ENCODE measurements around the gene CD40LG. TPM values are rescaled to one million over a fixed set of nuclear protein-coding genes. Genes with fewer than 3 reads are reported as not detected.

Gene CD40LG
- total and polyA plus RNA-seq, 10 donors, result 1.3 to 8.7 (median 2.4) TPM

- H3K9me3 ChIP-seq, result no peaks in the 10 kb centered on the region
- 48 to 63% (median 59%) methylated on average over 5 to 6 of the region's 6 CpGs for WGBS, 5 donors
- TF ChIP-seq POLR2AphosphoS5 (IDR thresholded peaks at IDR 0.05) (no peak), POLR2A (IDR thresholded peaks at IDR 0.05) (no peak), CTCF (IDR thresholded peaks at IDR 0.05 in 8 of 11, conservative IDR thresholded peaks at IDR 0.05 in 3 of 11) (no peak)
- DNase-seq, result no peak
- H3K27ac ChIP-seq, result peak overlapping the region in 4 of 8 donors; percentile 1 to 67 (median 57)
- no peaks in the 10 kb centered on the region for H3K27me3 ChIP-seq (replicated peaks in 1 of 7)
- intact Hi-C loops (cut with DNase I; ENCODE audit: low total_unique reads), result no loop called here
- no peak overlapping the region for H3K4me3 ChIP-seq
- H3K4me1 ChIP-seq, result peaks cover 0 to 37% (median 7%) of the 10 kb centered on the region in 6 donors
- peaks cover 0 to 55% (median 8%) of the 10 kb centered on the region in 6 donors for H3K36me3 ChIP-seq
These were observed 41.5 kb downstream of the CD40LG start for GRCh38 chrX:136689436-136689835.

DNA sequence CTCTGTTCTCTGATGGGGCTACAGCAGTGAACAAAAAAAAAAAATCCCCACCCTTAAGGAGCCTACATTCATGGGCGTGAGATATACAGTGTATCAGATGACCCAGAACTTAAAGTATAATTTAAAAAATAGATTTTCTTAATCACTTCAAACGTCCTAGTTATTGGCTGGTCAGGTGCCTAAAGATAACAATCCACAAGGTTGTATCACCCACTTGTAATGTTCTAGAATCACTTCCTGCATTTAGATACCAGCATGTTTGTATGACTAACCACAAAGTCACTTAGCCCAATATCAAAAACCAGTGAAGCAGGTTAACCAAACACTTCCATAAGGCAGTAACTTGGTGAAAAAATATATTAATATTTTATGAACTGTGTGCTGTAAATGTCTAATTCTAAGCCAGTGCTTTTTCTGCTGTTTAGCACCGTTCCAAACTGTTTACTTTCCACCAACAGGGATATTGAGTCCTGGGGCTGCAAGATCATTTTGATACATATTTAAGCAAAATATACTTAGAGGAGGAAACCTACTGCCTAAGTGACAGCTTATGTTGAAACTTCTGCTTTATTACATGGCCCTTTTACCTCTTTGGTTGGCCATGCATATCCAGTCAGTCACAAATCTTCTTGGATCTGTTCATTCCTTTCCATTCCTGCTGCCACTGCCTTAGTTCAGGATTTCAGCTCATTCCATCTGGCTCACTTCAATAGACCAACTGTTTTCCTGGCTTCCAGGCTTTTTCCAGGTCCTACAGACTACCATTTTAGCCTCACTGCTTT is 43.3 kb downstream of the CD40LG start:
- Histone ChIP-seq H3K4me1 (peaks cover 0 to 45% (median 9%) of the 10 kb centered on the region in 6 donors), H3K27me3 (replicated peaks in 1 of 7) (no peaks in the 10 kb centered on the region), H3K27ac (peak overlapping the region in 5 of 8 donors; percentile 12 to 67 (median 54)), H3K36me3 (peaks cover 0 to 41% (median 4%) of the 10 kb centered on the region in 6 donors), H3K4me3 (no peak overlapping the region), H3K9me3 (no peaks in the 10 kb centered on the region)
- no peak for TF ChIP-seq POLR2AphosphoS5 (IDR thresholded peaks at IDR 0.05)
- TF ChIP-seq CTCF (IDR thresholded peaks at IDR 0.05 in 8 of 11, conservative IDR thresholded peaks at IDR 0.05 in 3 of 11), result no peak
- no peak for TF ChIP-seq POLR2A (IDR thresholded peaks at IDR 0.05)
- intact Hi-C loops (cut with DNase I; ENCODE audit: low total_unique reads), result no loop called here
- 37 to 63% (median 47%) methylated on average over 3 of the region's 3 CpGs for WGBS, 5 donors
- DNase-seq, result no peak

GRCh38 chrX:136692271-136692670 is 44.3 kb downstream of the CD40LG start:
- no peaks in the 10 kb centered on the region for H3K9me3 ChIP-seq
- H3K36me3 ChIP-seq, result peaks cover 0 to 42% (median 4%) of the 10 kb centered on the region in 6 donors
- H3K4me1 ChIP-seq, result peaks cover 0 to 45% (median 9%) of the 10 kb centered on the region in 6 donors
- peak overlapping the region in 3 of 8 donors; percentile 54 to 67 (median 60) for H3K27ac ChIP-seq
- no peak overlapping the region for H3K4me3 ChIP-seq
- no peak for DNase-seq
- TF ChIP-seq CTCF (IDR thresholded peaks at IDR 0.05 in 8 of 11, conservative IDR thresholded peaks at IDR 0.05 in 3 of 11) (no peak), POLR2A (IDR thresholded peaks at IDR 0.05) (no peak), POLR2AphosphoS5 (IDR thresholded peaks at IDR 0.05) (no peak)
- no peaks in the 10 kb centered on the region for H3K27me3 ChIP-seq (replicated peaks in 1 of 7)
- intact Hi-C loops (cut with DNase I; ENCODE audit: low total_unique reads), result no loop called here
- WGBS, 5 donors, result 78 to 97% (median 95%) methylated on average over 4 of the region's 4 CpGs

DNA sequence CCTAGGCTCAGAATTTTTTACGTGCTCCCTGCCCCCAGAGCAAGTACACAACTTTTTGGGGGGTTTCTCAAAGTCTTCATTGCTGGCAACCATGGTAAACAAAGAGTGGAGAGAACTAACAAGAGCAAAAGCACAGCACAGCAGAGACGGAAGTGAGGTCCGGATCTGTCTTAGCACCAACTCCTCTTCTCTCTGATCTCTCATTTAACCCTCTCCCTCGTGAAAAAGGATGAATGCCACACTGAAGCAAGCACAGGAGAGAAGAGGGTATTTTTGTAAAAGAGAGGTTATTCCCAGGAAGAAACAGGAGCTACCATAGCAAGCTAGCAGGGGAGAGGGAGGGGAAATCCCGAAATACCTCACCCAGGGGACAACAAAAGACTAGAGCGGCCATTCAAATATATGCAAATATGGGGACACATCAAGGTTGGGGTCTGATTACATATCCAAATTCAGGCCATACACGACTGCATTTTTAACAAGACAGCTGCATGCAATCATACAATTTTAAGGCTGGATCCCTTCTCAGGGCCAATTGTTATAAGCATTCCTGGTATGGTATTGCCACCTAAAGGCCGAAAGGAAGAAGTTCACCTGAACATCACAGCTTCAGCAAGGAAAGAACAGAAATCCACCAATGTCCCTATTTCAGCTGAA is 46.6 kb downstream of the CD40LG start:
- intact Hi-C loops (cut with DNase I; ENCODE audit: low total_unique reads), result no loop called here
- no peak overlapping the region for H3K4me3 ChIP-seq
- peak overlapping the region in 6 of 8 donors; percentile 1 to 68 (median 48) for H3K27ac ChIP-seq
- H3K27me3 ChIP-seq (replicated peaks in 1 of 7), result no peaks in the 10 kb centered on the region
- H3K4me1 ChIP-seq, result peaks cover 0 to 44% (median 9%) of the 10 kb centered on the region in 6 donors
- TF ChIP-seq POLR2A (IDR thresholded peaks at IDR 0.05) (no peak), CTCF (IDR thresholded peaks at IDR 0.05 in 8 of 11, conservative IDR thresholded peaks at IDR 0.05 in 3 of 11) (peak; percentile 23 to 61 (median 53)), POLR2AphosphoS5 (IDR thresholded peaks at IDR 0.05) (no peak)
- WGBS, 5 donors, result 35 to 67% (median 49%) methylated on average over 8 of the region's 8 CpGs
- peaks cover 0 to 20% (median under 1%) of the 10 kb centered on the region in 6 donors for H3K36me3 ChIP-seq
- no peak for DNase-seq
- H3K9me3 ChIP-seq, result peaks cover 0 to 7% (median 0%) of the 10 kb centered on the region in 8 donors

All from spleen (tissue), 11 donors.